Measurements from ENCODE around the gene ADPRS. TPM values are rescaled to one million over a fixed set of nuclear protein-coding genes. Genes with fewer than 3 reads are reported as not detected.

ADPRS gene
- total and polyA plus RNA-seq, 9 of the 15 experiments (the other 6 are each of a cell fraction or from before 2014, with no cell fraction given), result 5.9 to 40.0 (median 27.4) TPM

GRCh38 chr1:36088577-36089392 lies at the start of gene ADPRS (continued):
- TF ChIP-seq ZNF280B (CRISPR knock-in tag; IDR thresholded peaks at IDR 0.05) (no peak), ZBTB33 (CRISPR knock-in tag; IDR thresholded peaks at IDR 0.05) (peak; percentile 89; the same call in 1 of the 2 replicates), LCOR (CRISPR knock-in tag; IDR thresholded peaks at IDR 0.05) (peak; percentile 92; the same call in 1 of the 2 replicates), NKRF (IDR thresholded peaks at IDR 0.05; ENCODE audit: borderline replicate concordance) (peak; percentile 98), ASH1L (IDR thresholded peaks at IDR 0.05; ENCODE audit: borderline replicate concordance, low read depth, partially characterized antibody) (no peak), ZNF785 (CRISPR knock-in tag; IDR thresholded peaks at IDR 0.05) (no peak), POLR3G (IDR thresholded peaks at IDR 0.05; ENCODE audit: extremely low read depth, insufficient read length, insufficient replicate concordance) (no peak), MXI1 (IDR thresholded peaks at IDR 0.05; ENCODE audit: low read depth, low read length) (peak; percentile 24; the same call in 1 of the 2 replicates), TEAD4 (IDR thresholded peaks at IDR 0.05; ENCODE audit: low read length) (peak; percentile 51; the same call in 1 of the 2 replicates), TEAD4 (CRISPR knock-in tag; IDR thresholded peaks at IDR 0.05; ENCODE audit: borderline replicate concordance) (no peak), NR4A1 (CRISPR knock-in tag; IDR thresholded peaks at IDR 0.05) (no peak), NR4A1 (tag; IDR thresholded peaks at IDR 0.05) (peak; percentile 77), IRF1 (CRISPR knock-in tag; IDR thresholded peaks at IDR 0.05; ENCODE audit: borderline replicate concordance) (no peak), ZNF263 (CRISPR knock-in tag; IDR thresholded peaks at IDR 0.05; ENCODE audit: borderline replicate concordance) (peak; percentile 68; the same call in 1 of the 2 replicates), CEBPB (tag; IDR thresholded peaks at IDR 0.05) (no peak), THRAP3 (IDR thresholded peaks at IDR 0.05; ENCODE audit: borderline replicate concordance) (no peak)
